NCI-H226 (cell line): Measurements from ENCODE around the gene ASIC2.
"Not testable (repeated sequence)": the region's sequence is repeated elsewhere in the genome, so short reads cannot be mapped to it uniquely, and the experiment has no call there.

Experiments used
- DNase-seq: peaks from one replicate; pipeline ENCODE4 v3.0.0-alpha.2; 2015

ASIC2 gene

GRCh38 chr17:33015716-33016346 is 277.3 kb downstream of the ASIC2 start:
- DNase-seq: no peak

GRCh38 chr17:33014751-33015150 is 278.3 kb downstream of the ASIC2 start:
- DNase-seq: no peak

DNA sequence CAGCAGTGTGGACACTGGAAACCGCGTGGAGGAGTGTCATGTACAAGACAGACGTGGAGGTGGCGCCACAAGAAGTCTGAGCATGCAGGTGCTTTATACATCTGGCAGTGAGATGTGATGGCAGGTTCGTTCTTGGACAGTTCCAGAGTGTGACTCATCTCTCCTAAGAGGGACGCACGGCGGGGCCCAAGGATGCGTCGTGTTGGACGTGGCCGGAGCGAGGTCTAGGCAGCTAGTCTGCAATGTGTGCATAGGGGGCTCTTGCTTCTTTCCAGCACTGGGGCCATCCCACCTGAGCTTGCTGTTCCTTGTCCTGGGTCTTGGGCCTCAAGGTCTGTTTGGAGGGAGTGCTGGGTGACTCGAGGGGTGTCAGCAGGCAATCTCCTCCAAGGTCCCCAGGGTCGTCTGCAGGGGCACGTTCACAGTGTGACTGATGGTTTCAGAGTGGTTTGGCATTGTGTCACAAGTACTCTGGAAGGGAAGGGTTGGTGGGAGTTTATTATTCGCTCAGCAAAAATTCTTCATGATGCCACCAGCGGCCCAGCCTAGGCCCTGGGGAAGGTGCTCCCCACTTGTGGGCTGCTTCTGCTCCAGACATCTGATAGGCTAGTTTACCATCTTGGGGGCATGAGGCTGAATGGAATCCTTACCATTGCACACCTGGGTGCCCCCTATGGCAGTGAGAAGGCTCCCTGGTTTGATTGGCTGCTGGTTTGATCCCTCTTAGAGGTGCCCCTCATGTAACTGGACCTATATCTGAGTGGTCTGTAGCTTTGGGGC is 279.3 kb downstream of the ASIC2 start:
- DNase-seq: no peak

DNA sequence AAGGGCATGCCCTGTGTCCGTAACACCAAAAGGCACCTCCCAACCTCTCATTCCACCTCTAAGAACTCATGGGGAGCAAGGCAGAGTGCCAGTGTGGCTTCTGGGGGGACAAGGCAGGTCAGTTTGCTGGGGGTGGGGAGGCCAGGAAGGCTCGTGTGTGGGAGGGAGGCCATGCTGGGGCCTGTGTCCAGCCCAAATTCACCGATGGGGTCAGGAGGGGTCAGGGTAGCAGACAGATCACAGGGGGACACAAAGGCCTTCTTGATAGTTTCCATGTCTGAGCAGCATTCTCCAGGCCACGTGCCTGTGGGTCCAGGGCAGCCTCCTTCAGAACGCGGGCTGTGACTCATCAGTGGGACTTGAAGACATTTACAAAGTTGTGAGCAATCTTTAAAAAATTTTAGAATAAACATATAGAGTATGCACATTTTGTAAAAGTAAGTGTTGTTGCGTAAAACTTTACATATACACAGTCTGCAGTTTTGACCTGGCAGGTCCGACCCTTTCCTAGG is 280.5 kb downstream of the ASIC2 start:
- peak; percentile 82 for DNase-seq

DNA sequence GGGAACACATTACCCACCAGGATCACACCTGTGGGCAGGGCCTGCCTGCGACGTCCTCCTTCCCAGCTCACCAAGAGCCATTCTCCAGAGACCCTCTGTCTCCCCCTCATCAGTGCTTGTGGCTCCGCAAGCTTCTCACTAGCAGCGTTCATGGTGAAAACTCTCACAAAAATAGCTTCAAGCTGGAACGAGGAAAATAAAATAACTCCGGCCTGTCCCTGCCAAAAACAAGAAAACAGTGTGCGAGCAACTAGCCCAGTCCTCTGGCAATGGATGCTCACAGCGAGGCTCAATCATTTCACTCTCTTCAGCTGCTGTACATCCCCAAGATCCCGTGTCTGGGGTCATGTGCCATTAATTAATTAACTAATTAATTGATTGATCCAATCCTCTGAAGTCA is 283.5 kb downstream of the ASIC2 start:
- no peak for DNase-seq

GRCh38 chr17:33007186-33007585 is 285.9 kb downstream of the ASIC2 start:
- no peak for DNase-seq

DNA sequence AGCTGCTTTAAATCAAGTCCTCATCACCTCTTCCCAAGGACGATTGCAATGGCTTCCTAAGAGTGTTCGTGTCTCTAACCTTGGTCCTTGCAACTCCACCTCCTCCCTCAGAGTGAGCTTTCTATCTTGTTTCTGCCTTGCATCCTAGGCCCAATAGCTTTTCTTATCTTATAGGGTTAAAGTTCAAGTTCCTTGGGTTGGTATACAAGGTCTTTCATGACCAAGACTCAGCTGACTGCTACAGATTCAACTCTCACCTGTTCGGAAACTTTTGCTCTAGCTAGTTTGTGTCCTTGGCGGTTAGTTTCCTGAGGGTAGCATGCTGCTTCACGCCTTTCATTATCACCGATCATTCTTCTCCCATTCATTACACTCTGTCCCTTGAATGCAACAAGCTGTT is 290.8 kb downstream of the ASIC2 start:
- no peak for DNase-seq

DNA sequence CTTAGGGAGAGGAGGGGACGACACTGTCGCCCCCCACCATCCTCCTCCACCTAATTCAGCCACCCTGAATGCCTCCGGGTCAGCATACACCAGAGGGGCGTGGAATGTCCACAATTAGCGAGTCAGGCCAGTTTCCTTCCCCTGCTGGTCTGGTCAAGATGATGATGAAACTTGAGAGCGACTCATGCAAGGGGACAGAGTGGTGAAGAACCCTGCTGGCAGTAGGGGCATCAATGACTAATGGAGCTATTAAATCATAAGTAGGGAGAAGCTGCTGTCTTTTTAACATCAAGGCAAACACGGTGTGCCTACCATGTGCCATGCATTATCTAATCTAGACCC is 294.2 kb downstream of the ASIC2 start:
- peak; percentile 65 for DNase-seq

GRCh38 chr17:32998111-32998886 is 294.8 kb downstream of the ASIC2 start:
- peak; percentile 60 for DNase-seq

- DNase-seq: no peak
Observed at GRCh38 chr17:32995416-32996045, 297.6 kb downstream of the ASIC2 start.

DNA sequence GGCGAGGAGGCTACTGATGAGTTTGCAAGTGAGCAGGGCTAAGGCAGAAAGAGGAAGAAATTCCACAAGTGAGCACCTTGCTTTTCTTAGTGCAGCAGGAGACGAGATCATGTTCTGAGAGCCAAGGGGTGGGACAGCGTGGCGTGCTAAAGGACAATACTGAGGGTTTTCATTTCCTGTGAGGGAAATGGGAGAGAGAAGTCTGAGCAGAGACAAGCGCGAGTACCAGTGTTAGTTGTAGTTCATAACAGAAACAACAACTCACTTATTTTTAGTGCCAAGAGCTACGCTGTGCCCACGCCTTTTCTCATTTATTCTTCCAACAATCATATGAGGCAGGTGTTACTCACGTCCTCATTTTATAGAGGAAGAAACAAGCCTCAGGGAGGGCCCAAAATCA is 299.1 kb downstream of the ASIC2 start:
- DNase-seq: no peak

DNA sequence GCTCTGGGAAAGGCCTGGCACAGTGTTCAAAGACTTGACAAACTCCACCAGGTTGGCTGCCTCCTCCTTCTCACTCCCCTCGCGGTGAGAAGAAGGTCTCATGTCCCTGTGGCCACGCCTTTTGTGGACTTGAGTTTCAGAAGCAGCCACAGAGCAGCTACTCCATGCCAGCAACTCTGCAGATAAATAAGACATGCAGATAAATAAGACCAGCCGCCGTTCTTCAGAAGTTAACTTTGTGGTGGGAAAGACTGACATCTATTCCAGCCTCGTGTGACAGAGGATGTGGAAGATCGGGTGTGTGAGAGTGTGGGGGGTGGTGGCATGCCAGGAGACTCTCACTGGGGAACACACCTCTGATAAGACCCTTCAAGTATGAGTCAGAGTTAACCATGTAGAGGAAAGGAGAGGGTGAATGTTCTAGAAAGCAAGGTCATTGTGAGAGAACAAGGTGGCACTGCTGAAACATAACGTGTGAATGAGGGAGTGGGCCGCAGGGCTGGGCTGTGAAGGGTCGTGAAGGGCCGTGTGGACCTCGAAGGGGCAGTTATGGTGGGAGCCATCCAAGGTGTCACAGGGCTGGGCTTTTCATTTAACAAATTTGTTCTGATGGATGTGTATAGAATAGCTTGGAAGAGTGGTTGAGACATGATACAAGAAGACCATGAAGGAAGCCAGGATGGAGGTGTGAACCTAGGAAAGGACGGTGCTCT is 300.6 kb downstream of the ASIC2 start:
- no peak for DNase-seq

- no peak for DNase-seq
Observed at GRCh38 chr17:32988481-32989101, 304.5 kb downstream of the ASIC2 start.

GRCh38 chr17:32987868-32988267 is 305.2 kb downstream of the ASIC2 start:
- DNase-seq: not testable (repeated sequence)

GRCh38 chr17:32987453-32987805 is 305.7 kb downstream of the ASIC2 start:
- DNase-seq: not testable (repeated sequence)

GRCh38 chr17:32985050-32985756 is 307.9 kb downstream of the ASIC2 start:
- no peak for DNase-seq

DNA sequence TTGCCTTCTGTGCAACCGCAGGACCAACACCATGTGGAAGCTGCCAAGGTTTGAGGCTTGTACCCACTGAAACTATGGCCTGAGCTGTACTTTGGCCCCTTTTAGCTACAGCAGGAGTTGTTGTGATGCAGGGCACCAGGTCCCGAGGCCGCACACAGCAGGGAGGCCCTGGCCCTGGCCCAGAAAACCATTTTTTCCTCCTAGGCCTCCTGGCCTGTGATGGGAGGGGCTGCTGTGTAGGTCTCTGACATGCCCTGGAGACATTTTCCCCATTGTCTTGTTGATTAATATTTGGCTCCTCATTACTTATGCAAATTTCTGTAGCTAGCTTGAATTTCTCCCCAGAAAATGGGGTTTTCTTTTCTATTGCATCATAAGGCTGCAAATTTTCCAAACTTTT is 311.5 kb downstream of the ASIC2 start:
- DNase-seq: not testable (repeated sequence)

DNA sequence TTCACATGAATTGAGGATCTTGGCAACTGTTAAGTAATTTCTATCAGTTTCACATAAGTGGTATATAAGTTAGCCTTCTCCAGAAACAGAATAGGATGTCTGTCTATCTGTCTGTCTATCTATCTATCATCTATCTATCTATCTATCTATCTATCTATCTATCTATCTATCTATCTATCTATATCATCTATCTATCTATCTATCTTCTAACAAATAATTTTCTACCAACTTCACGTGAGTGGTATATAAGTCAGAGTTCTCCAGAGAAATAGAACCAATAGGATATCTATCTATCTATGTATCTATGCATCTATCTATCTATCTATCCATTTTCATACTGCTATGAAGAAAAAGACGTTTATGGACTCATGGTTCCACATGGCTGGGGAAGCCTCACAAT is 312.9 kb downstream of the ASIC2 start:
- DNase-seq: no peak

DNA sequence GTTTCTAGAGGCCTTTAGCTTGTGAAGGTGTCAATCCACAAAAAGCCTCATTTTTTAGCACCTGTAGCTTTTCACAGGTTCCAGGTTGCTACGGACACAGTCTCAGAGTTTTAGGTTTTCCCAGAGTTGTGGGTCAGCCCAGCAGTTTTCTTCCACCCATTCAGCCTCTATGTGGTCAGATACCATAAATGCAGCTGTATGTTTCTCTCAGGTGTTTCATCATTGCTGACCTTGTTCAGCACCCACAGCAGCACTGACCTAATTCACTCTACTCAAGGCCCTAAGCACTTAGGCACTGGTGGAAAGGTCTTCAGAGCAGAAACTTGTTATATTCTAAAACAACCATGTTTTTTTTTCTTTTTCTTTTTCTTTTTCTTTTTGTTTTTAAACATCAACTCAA is 316.5 kb downstream of the ASIC2 start:
- no peak for DNase-seq

GRCh38 chr17:32976131-32976530 is 317.0 kb downstream of the ASIC2 start:
- DNase-seq: no peak

GRCh38 chr17:32971171-32971570 is 321.9 kb downstream of the ASIC2 start:
- DNase-seq: peak; percentile 83

DNA sequence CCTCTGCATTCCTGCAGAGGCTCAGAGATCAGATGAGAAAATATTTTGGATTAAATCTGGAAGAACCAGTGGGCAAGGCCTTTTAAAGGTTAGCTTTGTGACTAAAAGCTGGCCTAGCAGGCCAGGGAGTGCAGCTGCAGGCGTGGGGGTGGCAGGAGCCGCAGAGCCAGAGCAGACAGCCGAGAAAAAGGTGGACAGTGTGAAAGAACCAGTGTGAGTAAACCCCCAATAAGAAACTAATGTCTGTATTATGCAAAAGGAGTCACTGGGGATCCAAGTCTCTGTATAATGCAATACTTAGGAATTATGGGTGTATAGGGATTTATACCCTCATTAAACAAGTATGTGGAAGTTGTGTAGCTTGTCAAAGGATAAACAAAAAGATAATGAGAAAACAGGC is 322.8 kb downstream of the ASIC2 start:
- DNase-seq: peak; percentile 83
